Measurements from ENCODE around the gene AGAP1.

The AGAP1 gene

GRCh38 chr2:235697041-235697440 is 203.2 kb downstream of the AGAP1 start:
- Histone ChIP-seq H3K4me1 (ENCODE audit: control insufficient read depth in 1 of 2, insufficient read depth in 2 of 2, low read length in 2 of 2) (peaks cover 9 to 19% of the 10 kb centered on the region in 2 donors), H3K27me3 (ENCODE audit: control insufficient read depth in 1 of 2, insufficient read depth in 2 of 2, low read length in 2 of 2) (no peaks in the 10 kb centered on the region), H3K4me3 (ENCODE audit: low read depth in 1 of 2, low read length in 2 of 2) (no peak overlapping the region), H3K9me3 (ENCODE audit: control insufficient read depth in 1 of 2, low read length in 2 of 2) (peaks cover 0 to 8% of the 10 kb centered on the region in 2 donors), H3K9ac (ENCODE audit: low read depth in 1 of 2, low read length in 2 of 2) (no peak overlapping the region), H3K36me3 (ENCODE audit: control insufficient read depth in 1 of 2, insufficient read depth in 2 of 2, low read length in 2 of 2) (no peaks in the 10 kb centered on the region), H3K27ac (ENCODE audit: low read depth, low read length) (no peak overlapping the region)

- Histone ChIP-seq H3K4me1 (ENCODE audit: control insufficient read depth in 1 of 2, insufficient read depth in 2 of 2, low read length in 2 of 2) (peaks cover 7 to 19% of the 10 kb centered on the region in 2 donors), H3K9me3 (ENCODE audit: control insufficient read depth in 1 of 2, low read length in 2 of 2) (peaks cover 0 to 8% of the 10 kb centered on the region in 2 donors), H3K27me3 (ENCODE audit: control insufficient read depth in 1 of 2, insufficient read depth in 2 of 2, low read length in 2 of 2) (no peaks in the 10 kb centered on the region), H3K27ac (ENCODE audit: low read depth, low read length) (no peak overlapping the region), H3K36me3 (ENCODE audit: control insufficient read depth in 1 of 2, insufficient read depth in 2 of 2, low read length in 2 of 2) (no peaks in the 10 kb centered on the region), H3K4me3 (ENCODE audit: low read depth in 1 of 2, low read length in 2 of 2) (no peak overlapping the region), H3K9ac (ENCODE audit: low read depth in 1 of 2, low read length in 2 of 2) (no peak overlapping the region)
Measured at GRCh38 chr2:235698028-235698427, 204.2 kb downstream of the AGAP1 start.

GRCh38 chr2:235698491-235698890 is 204.6 kb downstream of the AGAP1 start:
- peaks cover 7 to 17% of the 10 kb centered on the region in 2 donors for H3K4me1 ChIP-seq (ENCODE audit: control insufficient read depth in 1 of 2, insufficient read depth in 2 of 2, low read length in 2 of 2)
- peaks cover 0 to 8% of the 10 kb centered on the region in 2 donors for H3K9me3 ChIP-seq (ENCODE audit: control insufficient read depth in 1 of 2, low read length in 2 of 2)
- no peaks in the 10 kb centered on the region for H3K27me3 ChIP-seq (ENCODE audit: control insufficient read depth in 1 of 2, insufficient read depth in 2 of 2, low read length in 2 of 2)
- H3K36me3 ChIP-seq (ENCODE audit: control insufficient read depth in 1 of 2, insufficient read depth in 2 of 2, low read length in 2 of 2), result no peaks in the 10 kb centered on the region
- H3K4me3 ChIP-seq (ENCODE audit: low read depth in 1 of 2, low read length in 2 of 2), result no peak overlapping the region
- no peak overlapping the region for H3K27ac ChIP-seq (ENCODE audit: low read depth, low read length)
- H3K9ac ChIP-seq (ENCODE audit: low read depth in 1 of 2, low read length in 2 of 2), result no peak overlapping the region

GRCh38 chr2:235699576-235699975 is 205.7 kb downstream of the AGAP1 start:
- peaks cover 0 to 8% of the 10 kb centered on the region in 2 donors for H3K9me3 ChIP-seq (ENCODE audit: control insufficient read depth in 1 of 2, low read length in 2 of 2)
- no peaks in the 10 kb centered on the region for H3K36me3 ChIP-seq (ENCODE audit: control insufficient read depth in 1 of 2, insufficient read depth in 2 of 2, low read length in 2 of 2)
- no peak overlapping the region for H3K4me3 ChIP-seq (ENCODE audit: low read depth in 1 of 2, low read length in 2 of 2)
- H3K27ac ChIP-seq (ENCODE audit: low read depth, low read length), result no peak overlapping the region
- H3K9ac ChIP-seq (ENCODE audit: low read depth in 1 of 2, low read length in 2 of 2), result no peak overlapping the region
- H3K4me1 ChIP-seq (ENCODE audit: control insufficient read depth in 1 of 2, insufficient read depth in 2 of 2, low read length in 2 of 2), result peaks cover 7 to 16% of the 10 kb centered on the region in 2 donors
- no peaks in the 10 kb centered on the region for H3K27me3 ChIP-seq (ENCODE audit: control insufficient read depth in 1 of 2, insufficient read depth in 2 of 2, low read length in 2 of 2)

- no peak overlapping the region for H3K4me3 ChIP-seq (ENCODE audit: low read depth in 1 of 2, low read length in 2 of 2)
- H3K27me3 ChIP-seq (ENCODE audit: control insufficient read depth in 1 of 2, insufficient read depth in 2 of 2, low read length in 2 of 2), result no peaks in the 10 kb centered on the region
- peaks cover 0 to 8% of the 10 kb centered on the region in 2 donors for H3K9me3 ChIP-seq (ENCODE audit: control insufficient read depth in 1 of 2, low read length in 2 of 2)
- no peak overlapping the region for H3K27ac ChIP-seq (ENCODE audit: low read depth, low read length)
- H3K4me1 ChIP-seq (ENCODE audit: control insufficient read depth in 1 of 2, insufficient read depth in 2 of 2, low read length in 2 of 2), result peaks cover 7 to 16% of the 10 kb centered on the region in 2 donors
- H3K9ac ChIP-seq (ENCODE audit: low read depth in 1 of 2, low read length in 2 of 2), result no peak overlapping the region
- H3K36me3 ChIP-seq (ENCODE audit: control insufficient read depth in 1 of 2, insufficient read depth in 2 of 2, low read length in 2 of 2), result no peaks in the 10 kb centered on the region
Measured at GRCh38 chr2:235701206-235701981, 207.6 kb downstream of the AGAP1 start.

GRCh38 chr2:235702186-235702585 is 208.3 kb downstream of the AGAP1 start:
- H3K4me1 ChIP-seq (ENCODE audit: control insufficient read depth in 1 of 2, insufficient read depth in 2 of 2, low read length in 2 of 2), result peaks cover 7 to 16% of the 10 kb centered on the region in 2 donors

GRCh38 chr2:235703711-235704295 is 210.0 kb downstream of the AGAP1 start:
- Histone ChIP-seq H3K9me3 (ENCODE audit: control insufficient read depth in 1 of 2, low read length in 2 of 2) (no peaks in the 10 kb centered on the region), H3K36me3 (ENCODE audit: control insufficient read depth in 1 of 2, insufficient read depth in 2 of 2, low read length in 2 of 2) (no peaks in the 10 kb centered on the region), H3K4me3 (ENCODE audit: low read depth in 1 of 2, low read length in 2 of 2) (no peak overlapping the region), H3K27me3 (ENCODE audit: control insufficient read depth in 1 of 2, insufficient read depth in 2 of 2, low read length in 2 of 2) (no peaks in the 10 kb centered on the region), H3K4me1 (ENCODE audit: control insufficient read depth in 1 of 2, insufficient read depth in 2 of 2, low read length in 2 of 2) (peaks cover 19 to 25% of the 10 kb centered on the region in 2 donors), H3K9ac (ENCODE audit: low read depth in 1 of 2, low read length in 2 of 2) (no peak overlapping the region), H3K27ac (ENCODE audit: low read depth, low read length) (no peak overlapping the region)

More at GRCh38 chr2:235702186-235702585, 208.3 kb downstream of the AGAP1 start:
- Histone ChIP-seq H3K9ac (ENCODE audit: low read depth in 1 of 2, low read length in 2 of 2) (no peak overlapping the region), H3K27me3 (ENCODE audit: control insufficient read depth in 1 of 2, insufficient read depth in 2 of 2, low read length in 2 of 2) (no peaks in the 10 kb centered on the region), H3K36me3 (ENCODE audit: control insufficient read depth in 1 of 2, insufficient read depth in 2 of 2, low read length in 2 of 2) (no peaks in the 10 kb centered on the region), H3K4me3 (ENCODE audit: low read depth in 1 of 2, low read length in 2 of 2) (no peak overlapping the region), H3K9me3 (ENCODE audit: control insufficient read depth in 1 of 2, low read length in 2 of 2) (peaks cover 0 to 5% of the 10 kb centered on the region in 2 donors), H3K27ac (ENCODE audit: low read depth, low read length) (no peak overlapping the region)

GRCh38 chr2:235705296-235705695 is 211.5 kb downstream of the AGAP1 start:
- Histone ChIP-seq H3K36me3 (ENCODE audit: control insufficient read depth in 1 of 2, insufficient read depth in 2 of 2, low read length in 2 of 2) (peaks cover 0 to 5% of the 10 kb centered on the region in 2 donors), H3K27ac (ENCODE audit: low read depth, low read length) (no peak overlapping the region), H3K4me1 (ENCODE audit: control insufficient read depth in 1 of 2, insufficient read depth in 2 of 2, low read length in 2 of 2) (peaks cover 34 to 37% of the 10 kb centered on the region in 2 donors), H3K4me3 (ENCODE audit: low read depth in 1 of 2, low read length in 2 of 2) (no peak overlapping the region), H3K9ac (ENCODE audit: low read depth in 1 of 2, low read length in 2 of 2) (no peak overlapping the region), H3K27me3 (ENCODE audit: control insufficient read depth in 1 of 2, insufficient read depth in 2 of 2, low read length in 2 of 2) (no peaks in the 10 kb centered on the region), H3K9me3 (ENCODE audit: control insufficient read depth in 1 of 2, low read length in 2 of 2) (no peaks in the 10 kb centered on the region)

GRCh38 chr2:235706506-235706905 is 212.7 kb downstream of the AGAP1 start:
- peaks cover 34 to 37% of the 10 kb centered on the region in 2 donors for H3K4me1 ChIP-seq (ENCODE audit: control insufficient read depth in 1 of 2, insufficient read depth in 2 of 2, low read length in 2 of 2)
- peaks cover 4 to 13% of the 10 kb centered on the region in 2 donors for H3K36me3 ChIP-seq (ENCODE audit: control insufficient read depth in 1 of 2, insufficient read depth in 2 of 2, low read length in 2 of 2)

GRCh38 chr2:235707411-235708096 is 213.7 kb downstream of the AGAP1 start:
- Histone ChIP-seq H3K36me3 (ENCODE audit: control insufficient read depth in 1 of 2, insufficient read depth in 2 of 2, low read length in 2 of 2) (peaks cover 4 to 14% of the 10 kb centered on the region in 2 donors), H3K9me3 (ENCODE audit: control insufficient read depth in 1 of 2, low read length in 2 of 2) (no peaks in the 10 kb centered on the region), H3K27me3 (ENCODE audit: control insufficient read depth in 1 of 2, insufficient read depth in 2 of 2, low read length in 2 of 2) (no peaks in the 10 kb centered on the region), H3K27ac (ENCODE audit: low read depth, low read length) (no peak overlapping the region), H3K4me1 (ENCODE audit: control insufficient read depth in 1 of 2, insufficient read depth in 2 of 2, low read length in 2 of 2) (peaks cover 28 to 32% of the 10 kb centered on the region in 2 donors), H3K4me3 (ENCODE audit: low read depth in 1 of 2, low read length in 2 of 2) (no peak overlapping the region), H3K9ac (ENCODE audit: low read depth in 1 of 2, low read length in 2 of 2) (no peak overlapping the region)

More at GRCh38 chr2:235706506-235706905, 212.7 kb downstream of the AGAP1 start:
- no peak overlapping the region for H3K4me3 ChIP-seq (ENCODE audit: low read depth in 1 of 2, low read length in 2 of 2)
- no peak overlapping the region for H3K9ac ChIP-seq (ENCODE audit: low read depth in 1 of 2, low read length in 2 of 2)
- H3K9me3 ChIP-seq (ENCODE audit: control insufficient read depth in 1 of 2, low read length in 2 of 2), result no peaks in the 10 kb centered on the region
- H3K27ac ChIP-seq (ENCODE audit: low read depth, low read length), result no peak overlapping the region
- H3K27me3 ChIP-seq (ENCODE audit: control insufficient read depth in 1 of 2, insufficient read depth in 2 of 2, low read length in 2 of 2), result no peaks in the 10 kb centered on the region

Data from duodenal mucosa (tissue), 2 donors.